ENCODE data around the gene ZNF148.

Gene ZNF148

DNA sequence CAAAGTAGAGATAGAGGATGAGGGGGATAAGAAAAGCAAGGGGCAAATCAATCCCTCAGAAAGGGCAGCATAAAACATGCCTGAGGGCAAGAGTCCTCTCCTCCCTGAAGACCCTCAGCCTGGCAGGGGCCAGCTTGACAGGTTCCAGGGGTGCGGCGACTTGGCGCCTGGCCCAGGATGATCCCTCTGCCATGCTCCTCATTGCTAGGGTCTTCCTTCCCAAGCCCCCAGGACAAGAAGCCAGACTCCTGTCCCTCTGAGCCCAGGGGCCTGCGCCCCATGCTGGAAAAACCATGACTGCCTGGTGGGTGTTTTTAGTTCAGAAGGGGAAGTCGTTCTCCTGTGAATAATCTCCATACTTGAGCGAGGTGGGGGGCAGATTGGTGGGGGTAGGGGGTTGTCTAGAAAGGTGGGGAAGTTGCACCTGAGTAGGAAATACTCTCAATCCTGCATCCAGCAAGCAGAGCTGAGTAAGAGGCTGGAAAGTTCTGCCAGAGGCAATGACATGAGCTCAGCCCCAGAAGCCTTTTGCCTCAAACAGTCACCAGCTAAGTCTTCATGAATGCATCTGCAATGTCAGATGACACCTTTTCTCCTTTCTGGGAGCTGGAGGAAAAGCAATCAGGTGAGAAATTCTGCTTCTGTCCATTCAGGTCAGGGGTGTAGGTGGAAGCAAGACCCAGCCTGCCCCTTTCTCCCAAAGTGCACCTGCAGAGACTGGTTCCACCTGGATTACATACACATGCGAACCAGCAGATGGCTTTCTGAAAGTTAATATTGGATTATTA lies 180.9 kb downstream of the ZNF148 start:
- no peak for DNase-seq (ENCODE audit: extremely low read depth in 1 of 2, low read depth in 1 of 2)

GRCh38 chr3:125192190-125193035 lies 182.7 kb downstream of the ZNF148 start:
- no peak for DNase-seq (ENCODE audit: extremely low read depth in 1 of 2, low read depth in 1 of 2)

DNA sequence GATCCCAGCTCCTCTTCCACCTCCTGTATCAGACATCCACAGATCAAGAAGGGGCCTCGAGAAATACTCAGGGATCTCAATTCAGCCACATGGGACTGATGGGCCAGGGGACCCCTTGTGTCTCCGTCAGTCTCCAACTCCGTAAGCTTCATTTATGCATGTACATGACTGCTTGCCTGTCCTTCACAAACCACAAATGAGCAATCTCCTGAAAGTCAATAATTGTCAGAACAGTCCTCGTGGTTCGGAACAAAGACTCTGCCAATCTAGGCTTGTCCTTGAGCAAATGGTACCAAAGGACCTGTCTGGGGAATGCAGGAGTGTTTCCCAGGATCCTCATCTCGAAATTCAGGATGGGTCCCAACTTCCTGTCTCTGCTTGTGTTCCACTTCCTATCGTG lies 183.4 kb downstream of the ZNF148 start:
- no peak for DNase-seq (ENCODE audit: extremely low read depth in 1 of 2, low read depth in 1 of 2)

GRCh38 chr3:125191256-125191655 lies 183.9 kb downstream of the ZNF148 start:
- no peak for DNase-seq (ENCODE audit: extremely low read depth in 1 of 2, low read depth in 1 of 2)

- no peak for DNase-seq (ENCODE audit: extremely low read depth in 1 of 2, low read depth in 1 of 2)
These were observed 184.3 kb downstream of the ZNF148 start for GRCh38 chr3:125190786-125191185.

- DNase-seq (ENCODE audit: extremely low read depth in 1 of 2, low read depth in 1 of 2), result no peak
These were observed 185.6 kb downstream of the ZNF148 start for GRCh38 chr3:125189378-125190165.

GRCh38 chr3:125188955-125189354 lies 186.2 kb downstream of the ZNF148 start:
- no peak for DNase-seq (ENCODE audit: extremely low read depth in 1 of 2, low read depth in 1 of 2)

GRCh38 chr3:125187599-125187910 lies 187.6 kb downstream of the ZNF148 start:
- DNase-seq (ENCODE audit: extremely low read depth in 1 of 2, low read depth in 1 of 2), result no peak

DNA sequence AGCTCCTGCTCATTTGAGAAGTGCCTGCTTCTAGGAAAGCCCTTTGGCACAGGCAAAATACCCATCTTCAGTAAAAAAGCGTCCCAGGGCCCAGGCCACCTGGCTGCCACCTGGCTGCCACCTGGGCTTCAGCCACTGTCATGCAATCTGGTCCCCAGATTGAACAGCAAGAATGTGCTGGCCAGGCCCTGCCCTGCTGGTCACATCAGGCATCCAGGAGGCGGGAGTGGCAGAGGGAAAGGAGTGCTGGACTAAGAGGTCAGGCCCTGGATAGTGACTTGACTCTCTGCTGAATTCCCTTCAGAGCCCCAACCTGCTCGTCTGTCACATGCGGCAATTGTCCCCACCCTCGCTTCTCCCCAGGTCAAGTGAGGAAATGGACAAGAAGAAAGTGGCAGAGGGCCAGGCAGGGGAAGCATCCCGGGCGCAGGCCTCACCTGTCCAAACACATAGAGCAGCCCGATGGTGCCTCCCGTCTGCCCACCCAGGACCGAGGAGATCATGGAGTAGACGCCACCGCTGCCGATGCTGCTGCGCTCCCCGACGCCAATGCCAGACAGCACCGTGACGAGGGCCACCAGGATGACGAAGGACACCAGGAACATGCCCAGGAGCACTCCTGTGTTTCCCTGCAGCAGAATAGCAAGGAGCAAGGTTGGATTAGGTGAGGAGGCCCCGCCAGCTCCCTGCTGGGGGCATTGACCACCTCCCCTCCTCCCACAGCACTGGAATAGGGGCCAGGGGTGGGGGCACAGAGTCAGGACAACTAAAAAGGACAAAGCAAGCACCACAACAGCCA lies 188.1 kb downstream of the ZNF148 start:
- DNase-seq (ENCODE audit: extremely low read depth in 1 of 2, low read depth in 1 of 2), result no peak

GRCh38 chr3:125186261-125186787 lies 188.8 kb downstream of the ZNF148 start:
- DNase-seq (ENCODE audit: extremely low read depth in 1 of 2, low read depth in 1 of 2), result no peak

DNA sequence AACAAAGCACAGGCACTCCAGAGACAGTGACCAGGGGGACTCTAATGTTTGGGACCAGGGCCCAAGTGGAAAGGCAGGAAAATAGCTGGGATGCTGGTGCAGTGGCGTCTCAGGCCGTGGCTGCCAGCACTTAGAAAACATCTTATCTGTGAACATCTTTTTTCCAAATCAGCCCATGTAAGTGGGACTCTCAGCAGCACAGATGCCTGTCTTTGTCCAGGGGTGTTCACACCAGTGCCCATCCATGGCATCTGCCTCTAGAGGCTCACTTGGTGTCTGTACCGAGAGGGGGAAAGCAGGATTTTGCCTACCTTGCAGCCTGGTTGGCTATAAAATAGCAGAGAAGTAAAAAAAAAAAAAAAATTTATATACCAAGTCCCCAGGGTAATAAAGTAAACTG lies 189.3 kb downstream of the ZNF148 start:
- DNase-seq (ENCODE audit: extremely low read depth in 1 of 2, low read depth in 1 of 2), result no peak

- DNase-seq (ENCODE audit: extremely low read depth in 1 of 2, low read depth in 1 of 2), result no peak
These were observed 195.3 kb downstream of the ZNF148 start for GRCh38 chr3:125179884-125180240.

GRCh38 chr3:125179143-125179883 lies 195.8 kb downstream of the ZNF148 start:
- no peak for DNase-seq (ENCODE audit: extremely low read depth in 1 of 2, low read depth in 1 of 2)

- DNase-seq (ENCODE audit: extremely low read depth in 1 of 2, low read depth in 1 of 2), result no peak
These were observed 197.4 kb downstream of the ZNF148 start for GRCh38 chr3:125177746-125178145.

Data from stimulated activated CD8-positive, alpha-beta memory T cell treated with anti-CD3 and anti-CD28 coated beads, Interleukin-7, amount 100 ng/mL, for 48 hours (primary cell).